H1 (cell line): ENCODE data around the gene GFI1B. TPM values are rescaled to one million over a fixed set of nuclear protein-coding genes. Genes with fewer than 3 reads are reported as not detected.

Experiments
- CTCF ChIA-PET: fragments of 300-600 bp; sonication (Branson Sonifier 250); formaldehyde crosslinking; loops from one replicate; lab custom pipeline; 2021; ENCODE audit not compliant: partially characterized antibody; lab: Charles Lee
- POLR2A ChIA-PET: fragments of 300-600 bp; sonication (Branson Sonifier 250); formaldehyde crosslinking; loops from one replicate; lab custom pipeline; 2021; ENCODE audit warnings: inconsistent platforms; ENCODE audit not compliant: partially characterized antibody; lab: Charles Lee
- DNase-seq, 2 experiments: peaks; one replicate each; pipeline versions ENCODE4 v3.0.0 to v3.0.0-alpha.2; 2010 to 2022; ENCODE audit warnings: low spot score in 2 of 2, low read depth in 1 of 2, mixed read lengths in 1 of 2
- FAIRE-seq: peaks from 2 replicates; lab custom pipeline; 2011; peaks lifted over from hg19 to GRCh38; lab: Jason Lieb, UNC
- H2AFZ ChIP-seq: 2 replicates; pipeline ENCODE4 v1.8.1; 2012; ENCODE audit warnings: low read length, inconsistent platforms
- H2AK5ac ChIP-seq: 2 replicates; pipeline ENCODE4 v1.6.1; 2013; ENCODE audit warnings: low read depth, low read length
- H2BK120ac ChIP-seq: replicated peaks from 2 replicates; pipeline ENCODE3; 2013; ENCODE audit warnings: low read depth, low read length, inconsistent platforms
- H2BK12ac ChIP-seq: 2 replicates; pipeline ENCODE4 v1.6.1; 2013; ENCODE audit warnings: low read depth, low read length
- H2BK15ac ChIP-seq: 2 replicates; pipeline ENCODE4 v1.6.1; 2013; ENCODE audit warnings: low read length
- H2BK20ac ChIP-seq: 2 replicates; pipeline ENCODE4 v1.6.1; 2013; ENCODE audit warnings: low read length
- H2BK5ac ChIP-seq: 2 replicates; pipeline ENCODE4 v1.6.1; 2013; ENCODE audit warnings: low read depth, low read length
- H3K14ac ChIP-seq: 2 replicates; pipeline ENCODE4 v1.6.1; 2013; ENCODE audit warnings: inconsistent platforms; ENCODE audit not compliant: insufficient read length
- H3K18ac ChIP-seq: 2 replicates; pipeline ENCODE4 v1.6.1; 2013; ENCODE audit warnings: low read length; ENCODE audit errors: extremely low read depth
- H3K23ac ChIP-seq: 2 replicates; pipeline ENCODE4 v1.6.1; 2013; ENCODE audit warnings: inconsistent platforms; ENCODE audit not compliant: insufficient read length
- H3K23me2 ChIP-seq: 2 replicates; pipeline ENCODE4 v1.6.1; 2013; ENCODE audit warnings: low read depth, low read length
- H3K27ac ChIP-seq: 2 replicates; pipeline ENCODE4 v1.6.1; 2011; ENCODE audit warnings: low read depth, low read length, inconsistent platforms
- H3K27me3 ChIP-seq, 4 experiments: replicated peaks in 1 of 4; 1 replicate in 1 of 4; 2 replicates in 3 of 4; pipeline versions ENCODE4 v1.6.1 to v1.8.1; 2011 to 2013; ENCODE audit warnings: low read length in 3 of 4, mild to moderate bottlenecking in 3 of 4, inconsistent platforms in 2 of 4, mixed read lengths in 2 of 4, moderate library complexity in 1 of 4; ENCODE audit not compliant: control insufficient read depth in 3 of 4, insufficient read depth in 3 of 4; ENCODE audit errors: extremely low read depth in 1 of 4
- H3K36me3 ChIP-seq, 4 experiments: 2 replicates each; pipeline versions ENCODE4 v1.6.1 to v1.8.1; 2011 to 2013; ENCODE audit warnings: mild to moderate bottlenecking in 4 of 4, low read length in 3 of 4, moderate library complexity in 2 of 4, control low read depth in 1 of 4, inconsistent platforms in 1 of 4; ENCODE audit not compliant: insufficient read depth in 4 of 4, control insufficient read depth in 2 of 4
- H3K4ac ChIP-seq: replicated peaks from 2 replicates; pipeline ENCODE3; 2013; ENCODE audit warnings: low read length, low read depth, mixed read lengths, inconsistent platforms; ENCODE audit not compliant: insufficient read length
- H3K4me1 ChIP-seq, 4 experiments: replicated peaks in 1 of 4; 1 replicate in 1 of 4; 2 replicates in 3 of 4; pipeline versions ENCODE4 v1.6.1 to v1.8.1; 2011 to 2013; ENCODE audit warnings: low read length in 3 of 4, inconsistent platforms in 2 of 4, mixed read lengths in 1 of 4; ENCODE audit not compliant: insufficient read depth in 4 of 4, control insufficient read depth in 3 of 4
- H3K4me2 ChIP-seq, 2 experiments: 2 replicates each; pipeline versions ENCODE4 v1.6.1 to v1.8.1; 2011 to 2013; ENCODE audit warnings: low read depth in 2 of 2, low read length in 2 of 2, control low read depth in 1 of 2, inconsistent platforms in 1 of 2, mild to moderate bottlenecking in 1 of 2; ENCODE audit not compliant: insufficient read depth in 1 of 2
- H3K4me3 ChIP-seq, 4 experiments: fragments of 200-600, 300-600 bp in 1 of 4; sonication (generic), shearing (Covaris generic), sonication (Bioruptor Twin) in 1 of 4; 2 replicates each; pipeline versions ENCODE4 v1.5.1 to v1.8.1; 2011 to 2016; ENCODE audit warnings: low read length in 4 of 4, low read depth in 3 of 4, control low read depth in 2 of 4, inconsistent platforms in 2 of 4, mild to moderate bottlenecking in 2 of 4, mixed read lengths in 1 of 4, moderate library complexity in 1 of 4; ENCODE audit not compliant: insufficient read depth in 2 of 4; ENCODE audit errors: extremely low read depth in 1 of 4
- H3K56ac ChIP-seq: replicated peaks from 2 replicates; pipeline ENCODE3; 2013; ENCODE audit warnings: low read depth, mild to moderate bottlenecking, mixed read lengths, low read length, inconsistent platforms; ENCODE audit not compliant: insufficient read length
- H3K79me1 ChIP-seq: 2 replicates; pipeline ENCODE4 v1.6.1; 2013; ENCODE audit warnings: low read depth, low read length, control low read depth
- H3K79me2 ChIP-seq, 2 experiments: 2 replicates each; pipeline versions ENCODE4 v1.6.1 to v1.8.1; 2012 to 2013; ENCODE audit warnings: low read length in 2 of 2, mild to moderate bottlenecking in 2 of 2, inconsistent platforms in 1 of 2; ENCODE audit not compliant: insufficient read depth in 2 of 2, control insufficient read depth in 1 of 2
- H3K9ac ChIP-seq, 4 experiments: replicated peaks in 1 of 4; 1 replicate in 1 of 4; 2 replicates in 3 of 4; pipeline versions ENCODE4 v1.6.1 to v1.8.1; 2011 to 2013; ENCODE audit warnings: low read depth in 3 of 4, low read length in 3 of 4, control low read depth in 2 of 4, mild to moderate bottlenecking in 2 of 4, moderate library complexity in 2 of 4, inconsistent platforms in 1 of 4; ENCODE audit errors: extremely low read depth in 1 of 4
- H3K9me3 ChIP-seq, 2 experiments: 2 replicates each; pipeline versions ENCODE4 v1.6.1 to v1.8.1; 2012 to 2013; ENCODE audit warnings: mild to moderate bottlenecking in 2 of 2, moderate library complexity in 2 of 2, control low read depth in 1 of 2, inconsistent platforms in 1 of 2, low read depth in 1 of 2, low read length in 1 of 2, mixed read lengths in 1 of 2; ENCODE audit not compliant: insufficient read depth in 2 of 2
- H4K20me1 ChIP-seq, 2 experiments: replicated peaks in 1 of 2; 2 replicates each; pipeline versions ENCODE3 to v1.8.1; 2011 to 2013; ENCODE audit warnings: inconsistent platforms in 2 of 2, low read length in 2 of 2, mild to moderate bottlenecking in 1 of 2; ENCODE audit not compliant: insufficient read depth in 2 of 2, control insufficient read depth in 1 of 2
- H4K5ac ChIP-seq: 2 replicates; pipeline ENCODE4 v1.6.1; 2013; ENCODE audit warnings: low read length, low read depth, mixed read lengths, inconsistent platforms; ENCODE audit not compliant: insufficient read length
- H4K8ac ChIP-seq: 2 replicates; pipeline ENCODE4 v1.8.0; 2013; ENCODE audit warnings: mild to moderate bottlenecking, moderate library complexity, low read length, inconsistent platforms; ENCODE audit not compliant: insufficient read depth; ENCODE audit errors: extremely low read depth
- H4K91ac ChIP-seq: replicated peaks from 2 replicates; pipeline ENCODE3; 2013; ENCODE audit warnings: low read length, mixed read lengths, inconsistent platforms; ENCODE audit not compliant: insufficient read length
- CEBPB ChIP-seq: IDR thresholded peaks from 2 replicates; pipeline ENCODE4 v1.6.1; 2012; ENCODE audit warnings: low read depth, low read length
- CREB1 ChIP-seq: IDR thresholded peaks from 2 replicates; pipeline ENCODE4 v1.6.1; 2012; ENCODE audit warnings: inconsistent platforms
- EGR1 ChIP-seq: IDR thresholded peaks from 2 replicates; pipeline ENCODE4 v1.6.1; 2011; ENCODE audit warnings: low read depth, low read length, borderline replicate concordance
- GABPA ChIP-seq: IDR thresholded peaks from 2 replicates; pipeline ENCODE4 v1.6.1; 2011; ENCODE audit warnings: mild to moderate bottlenecking, low read length, moderate library complexity, borderline replicate concordance; ENCODE audit not compliant: insufficient read depth
- JUND ChIP-seq: IDR thresholded peaks from 2 replicates; pipeline ENCODE4 v1.6.1; 2011; ENCODE audit warnings: mild to moderate bottlenecking, improper control_type of control experiment, low read length
- KDM4A ChIP-seq: IDR thresholded peaks from one replicate; pipeline ENCODE4 v1.7.1; 2012; ENCODE audit warnings: low read depth, mild to moderate bottlenecking, moderate library complexity, low read length, inconsistent platforms; ENCODE audit not compliant: severe bottlenecking
- RNF2 ChIP-seq: fragments of 200-900, 300-1000 bp; sonication (generic); IDR thresholded peaks from 2 replicates; pipeline ENCODE4 v1.7.1; 2016; ENCODE audit warnings: borderline replicate concordance, low read depth, mild to moderate bottlenecking, antibody characterized with exemption, low read length; ENCODE audit not compliant: poor library complexity, severe bottlenecking; ENCODE audit errors: missing control alignments
- RXRA ChIP-seq: IDR thresholded peaks from 2 replicates; pipeline ENCODE4 v1.6.1; 2011; ENCODE audit warnings: low read depth, mild to moderate bottlenecking, low read length, moderate library complexity; ENCODE audit not compliant: insufficient read depth
- SIRT6 ChIP-seq: IDR thresholded peaks from one replicate; pipeline ENCODE4 v1.7.1; 2012; ENCODE audit warnings: low read length, inconsistent platforms
- SP1 ChIP-seq: IDR thresholded peaks from 2 replicates; pipeline ENCODE4 v1.6.1; 2011; ENCODE audit warnings: low read depth, low read length
- SP2 ChIP-seq: IDR thresholded peaks from 2 replicates; pipeline ENCODE4 v1.6.1; 2012; ENCODE audit warnings: mild to moderate bottlenecking, low read length, inconsistent platforms
- TEAD4 ChIP-seq: IDR thresholded peaks from 2 replicates; pipeline ENCODE4 v1.6.1; 2012; ENCODE audit warnings: low read depth, low read length, inconsistent platforms, mixed read lengths
- YY1 ChIP-seq: IDR thresholded peaks from 2 replicates; pipeline ENCODE4 v1.6.1; 2011; ENCODE audit warnings: low read depth, mild to moderate bottlenecking, low read length
- WGBS, 2 experiments: shearing (Covaris generic) in 1 of 2; methylation state at CpG; one replicate each; pipeline versions ENCODE4 v1.1.6 to v1.1.7; 2013 to 2015; ENCODE audit warnings: low lambda C conversion rate in 2 of 2, mixed read lengths in 2 of 2, inconsistent platforms in 1 of 2, low coverage in 1 of 2, missing lambda C conversion rate in 1 of 2; ENCODE audit not compliant: insufficient replicate concordance in 2 of 2, insufficient coverage in 1 of 2, insufficient read length in 1 of 2; ENCODE audit errors: extremely low coverage in 1 of 2, missing lambda C conversion rate in 1 of 2; 5-methylcytosine and 5-hydroxymethylcytosine counted together
- polyA plus RNA-seq, 7 experiments: library from polyadenylated mRNA; depleted of rRNA in 3 of 7; stranded (reverse) in 5 of 7; unstranded in 2 of 7; fragments of >200 nt in 5 of 7; fragments of 200-250 nt in 2 of 7; gene quantifications; 1 replicate in 5 of 7; 2 replicates in 1 of 7; 4 replicates in 1 of 7; pipeline versions ENCODE4 v1.2.1 to v1.2.3, GENCODE V29; 2011 to 2013; ENCODE audit warnings: missing spikeins in 2 of 7, mixed read lengths in 2 of 7
- total RNA-seq: library from RNA; stranded (reverse); fragmentation: NEBNext Ultra II Directional; extraction: Animal tissue kit (Norgen Biotek cat#: 25700); gene quantifications from 2 replicates; pipeline ENCODE4 v1.2.1, GENCODE V29; 2021
- TF ChIP-seq, protein P1 (sequence below): IDR thresholded peaks from 2 replicates; pipeline ENCODE4 v1.6.1; 2012; ENCODE audit warnings: low read length, inconsistent platforms

Gene GFI1B
- total and polyA plus RNA-seq, 2 of the 8 experiments (the other 6 are each of a cell fraction or from before 2014, with no cell fraction given) = 0.09 to 0.11 TPM

GRCh38 chr9:132949709-132950108, 28.8 kb upstream of the GFI1B start:
- CTCF ChIA-PET = no interaction called here
- DNase-seq = no peak
- 92% methylated on average over 4 of the region's 4 CpGs; no CpG with 5 or more reads in 1 of the 2 experiments for WGBS, 2 experiments
- no peak overlapping the region for H2BK5ac ChIP-seq
- no peak for FAIRE-seq
- no peak overlapping the region for H3K23ac ChIP-seq
- no peak overlapping the region for H3K4me3 ChIP-seq
- H3K4ac ChIP-seq = no peak overlapping the region
- H3K18ac ChIP-seq = no peak overlapping the region
- POLR2A ChIA-PET = no interaction called here
- H3K9ac ChIP-seq = no peak overlapping the region
- H3K4me1 ChIP-seq = peaks cover 0 to 7% (median 5%) of the 10 kb centered on the region in 4 experiments; a peak in 6 of 7 replicates
- H3K27ac ChIP-seq = no peak overlapping the region
- no peak overlapping the region for H4K8ac ChIP-seq
- peaks cover 3% of the 10 kb centered on the region; the same call in 1 of the 2 replicates for H3K23me2 ChIP-seq
- H3K79me2 ChIP-seq = no peaks in the 10 kb centered on the region
- no peaks in the 10 kb centered on the region for H3K9me3 ChIP-seq
- no peaks in the 10 kb centered on the region for H3K36me3 ChIP-seq
- H2BK20ac ChIP-seq = no peak overlapping the region
- H2BK120ac ChIP-seq = no peak overlapping the region
- no peak overlapping the region for H3K56ac ChIP-seq
- no peak overlapping the region for H2BK15ac ChIP-seq
- H3K4me2 ChIP-seq = no peak overlapping the region
- no peak overlapping the region for H4K5ac ChIP-seq
- H4K91ac ChIP-seq = no peak overlapping the region
- H3K27me3 ChIP-seq = no peaks in the 10 kb centered on the region
- no peaks in the 10 kb centered on the region for H4K20me1 ChIP-seq
- H2BK12ac ChIP-seq = no peak overlapping the region
- H3K79me1 ChIP-seq = no peaks in the 10 kb centered on the region
- H3K14ac ChIP-seq = no peak overlapping the region
- H2AFZ ChIP-seq = no peak overlapping the region
- no peak overlapping the region for H2AK5ac ChIP-seq
- TF ChIP-seq KDM4A = no peak
- no peak for TF ChIP-seq JUND
- TF ChIP-seq YY1 = no peak
- TF ChIP-seq EGR1 = no peak
- TF ChIP-seq CEBPB = no peak
- TF ChIP-seq CREB1 = no peak
- TF ChIP-seq, protein P1, sequence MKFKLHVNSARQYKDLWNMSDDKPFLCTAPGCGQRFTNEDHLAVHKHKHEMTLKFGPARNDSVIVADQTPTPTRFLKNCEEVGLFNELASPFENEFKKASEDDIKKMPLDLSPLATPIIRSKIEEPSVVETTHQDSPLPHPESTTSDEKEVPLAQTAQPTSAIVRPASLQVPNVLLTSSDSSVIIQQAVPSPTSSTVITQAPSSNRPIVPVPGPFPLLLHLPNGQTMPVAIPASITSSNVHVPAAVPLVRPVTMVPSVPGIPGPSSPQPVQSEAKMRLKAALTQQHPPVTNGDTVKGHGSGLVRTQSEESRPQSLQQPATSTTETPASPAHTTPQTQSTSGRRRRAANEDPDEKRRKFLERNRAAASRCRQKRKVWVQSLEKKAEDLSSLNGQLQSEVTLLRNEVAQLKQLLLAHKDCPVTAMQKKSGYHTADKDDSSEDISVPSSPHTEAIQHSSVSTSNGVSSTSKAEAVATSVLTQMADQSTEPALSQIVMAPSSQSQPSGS = no peak
- no peak for TF ChIP-seq RNF2
- TF ChIP-seq SP2 = no peak
- no peak for TF ChIP-seq TEAD4
- no peak for TF ChIP-seq SIRT6
- TF ChIP-seq SP1 = no peak
- no peak for TF ChIP-seq GABPA
- TF ChIP-seq RXRA = no peak
